Endothelial cell of umbilical vein (primary cell): ENCODE measurements around the gene KDM3A. TPM values are rescaled to one million over a fixed set of nuclear protein-coding genes. Genes with fewer than 3 reads are reported as not detected.

Experiments used
- BruUV-seq: library from RNA; stranded (reverse); fragments of 400-500 nt; replicated peaks from 2 replicates; lab custom pipeline; 2021; lab: Mats Ljungman, UMichigan
- CTCF ChIA-PET: fragments of 300-600, 350-600 bp; sonication (Branson Sonifier 250); formaldehyde crosslinking; loops from one replicate; lab custom pipeline; 2021; ENCODE audit warnings: antibody characterized with exemption, inconsistent platforms; lab: Charles Lee
- POLR2A ChIA-PET: fragments of 300-600, 350-600 bp; sonication (Branson Sonifier 250); formaldehyde crosslinking; loops from one replicate; lab custom pipeline; 2021; ENCODE audit warnings: antibody characterized with exemption, inconsistent platforms; lab: Charles Lee
- DNase-seq: peaks from one replicate; pipeline ENCODE4 v3.0.0-alpha.2; 2011; ENCODE audit warnings: low read depth, low spot score
- FAIRE-seq: peaks from 2 replicates; lab custom pipeline; 2011; peaks lifted over from hg19 to GRCh38; lab: Jason Lieb, UNC
- H2AFZ ChIP-seq: 2 replicates; pipeline ENCODE4 v1.6.0; 2012; ENCODE audit warnings: low read depth, low read length, control low read depth, inconsistent platforms
- H3K27ac ChIP-seq: 2 replicates; pipeline ENCODE4 v1.5.1; 2011; ENCODE audit warnings: low read depth, mild to moderate bottlenecking, control low read depth, low read length, moderate library complexity; ENCODE audit not compliant: insufficient read depth
- H3K27me3 ChIP-seq, 2 experiments: 2 replicates each; pipeline versions ENCODE4 v1.6.0 to v1.6.1; 2011; ENCODE audit warnings: low read length in 2 of 2, mixed read lengths in 1 of 2; ENCODE audit not compliant: control insufficient read depth in 2 of 2, insufficient read depth in 2 of 2
- H3K36me3 ChIP-seq, 2 experiments: 2 replicates in 1 of 2; 3 replicates in 1 of 2; pipeline ENCODE4 v1.5.1; 2011; ENCODE audit warnings: low read length in 2 of 2, mild to moderate bottlenecking in 1 of 2, moderate library complexity in 1 of 2; ENCODE audit not compliant: control insufficient read depth in 2 of 2, insufficient read depth in 2 of 2; ENCODE audit errors: extremely low read depth in 1 of 2
- H3K4me1 ChIP-seq: 3 replicates; pipeline ENCODE4 v1.5.1; 2011; ENCODE audit warnings: mild to moderate bottlenecking, low read length; ENCODE audit not compliant: control insufficient read depth, insufficient read depth; ENCODE audit errors: extremely low read depth
- H3K4me2 ChIP-seq: 2 replicates; pipeline ENCODE4 v1.6.1; 2011; ENCODE audit warnings: low read length, control low read depth, mixed read lengths; ENCODE audit not compliant: insufficient read depth
- H3K4me3 ChIP-seq, 3 experiments: fragments of 200-600 bp in 1 of 3; sonication (generic), shearing (Covaris generic) in 1 of 3; replicated peaks in 1 of 3; 2 replicates each; pipeline ENCODE4 v1.5.1; 2011 to 2016; ENCODE audit warnings: control low read depth in 3 of 3, low read length in 3 of 3, mild to moderate bottlenecking in 2 of 3, inconsistent platforms in 1 of 3, low read depth in 1 of 3, moderate library complexity in 1 of 3; ENCODE audit not compliant: insufficient read depth in 1 of 3
- H3K79me2 ChIP-seq: 2 replicates; pipeline ENCODE4 v1.6.0; 2012; ENCODE audit warnings: low read length, inconsistent platforms; ENCODE audit not compliant: control insufficient read depth, insufficient read depth
- H3K9ac ChIP-seq: replicated peaks from 2 replicates; pipeline ENCODE3; 2011; ENCODE audit warnings: low read length, control low read depth; ENCODE audit not compliant: insufficient read depth; ENCODE audit errors: extremely low read depth
- H3K9me1 ChIP-seq: replicated peaks from 3 replicates; pipeline ENCODE4 v1.6.0; 2011; ENCODE audit warnings: mild to moderate bottlenecking, low read length; ENCODE audit not compliant: control insufficient read depth, insufficient read depth; ENCODE audit errors: extremely low read depth
- H3K9me3 ChIP-seq: replicated peaks from 2 replicates; pipeline ENCODE4 v1.5.1; 2012; ENCODE audit warnings: low read length, inconsistent platforms; ENCODE audit not compliant: control insufficient read depth, insufficient read depth
- H4K20me1 ChIP-seq: replicated peaks from 2 replicates; pipeline ENCODE3; 2011; ENCODE audit warnings: mild to moderate bottlenecking, low read length; ENCODE audit not compliant: control insufficient read depth, insufficient read depth; ENCODE audit errors: extremely low read depth
- EZH2 ChIP-seq: IDR thresholded peaks from 2 replicates; pipeline ENCODE4 v1.6.1; 2012; ENCODE audit warnings: borderline replicate concordance, low read depth, mild to moderate bottlenecking, moderate library complexity, low read length, inconsistent platforms; ENCODE audit not compliant: severe bottlenecking
- FOS ChIP-seq: IDR thresholded peaks from 2 replicates; pipeline ENCODE4 v1.6.1; 2011; ENCODE audit warnings: mild to moderate bottlenecking, low read length, moderate library complexity, borderline replicate concordance; ENCODE audit not compliant: insufficient read depth
- GATA2 ChIP-seq: IDR thresholded peaks from 2 replicates; pipeline ENCODE4 v1.7.0; 2011; ENCODE audit warnings: low read depth, mild to moderate bottlenecking, moderate library complexity, mixed read lengths, low read length; ENCODE audit not compliant: insufficient read length, insufficient read depth
- JUN ChIP-seq: IDR thresholded peaks from 2 replicates; pipeline ENCODE4 v1.6.1; 2011; ENCODE audit warnings: borderline replicate concordance, low read depth; ENCODE audit not compliant: insufficient read length, insufficient read depth
- MAX ChIP-seq: IDR thresholded peaks from 2 replicates; pipeline ENCODE4 v1.6.1; 2011; ENCODE audit not compliant: insufficient read depth, insufficient read length
- MYC ChIP-seq: IDR thresholded peaks from one replicate; pipeline ENCODE4 v1.6.1; 2011; ENCODE audit warnings: mild to moderate bottlenecking, low read depth, low read length
- POLR2A ChIP-seq: IDR thresholded peaks from 2 replicates; pipeline ENCODE4 v1.6.1; 2012; ENCODE audit warnings: low read depth, mild to moderate bottlenecking, control low read depth, low read length
- POLR2AphosphoS5 ChIP-seq: IDR thresholded peaks from 2 replicates; pipeline ENCODE4 v1.6.1; 2012; ENCODE audit warnings: low read depth, mild to moderate bottlenecking, control low read depth, low read length, moderate library complexity; ENCODE audit not compliant: insufficient read depth
- dilution Hi-C: fragments of 300-500 bp; cut with MboI; formaldehyde crosslinking; loops from one replicate; pipeline ENCODE4 v1.15.0; 2019; ENCODE audit warnings: low sequenced_read_pairs; ENCODE audit not compliant: extremely low pct_ligation_motif_present
- intact Hi-C: fragments of 100-400 bp; cut with micrococcal nuclease; formaldehyde crosslinking; loops from one replicate; pipeline ENCODE4 v1.10.0; 2022
- polyA plus RNA-seq, 4 experiments: library from polyadenylated mRNA; depleted of rRNA in 3 of 4; stranded (reverse) in 3 of 4; unstranded in 1 of 4; fragments of >200 nt; gene quantifications; 2 replicates each; pipeline versions ENCODE4 v1.2.1 to v1.2.3, GENCODE V29; 2011 to 2012; ENCODE audit warnings: missing spikeins in 1 of 4
- total RNA-seq: library from RNA; stranded (reverse); gene quantifications from 2 replicates; pipeline ENCODE4 v1.2.3, GENCODE V29; 2021
- TF ChIP-seq, protein P1 (sequence below), 2 donors: IDR thresholded peaks; 1 replicate in 1 of 2; 2 replicates in 1 of 2; pipeline ENCODE4 v1.5.1; 2011; ENCODE audit warnings: low read length in 2 of 2, mild to moderate bottlenecking in 2 of 2, moderate library complexity in 2 of 2, control low read depth in 1 of 2, inconsistent platforms in 1 of 2, low read depth in 1 of 2; ENCODE audit not compliant: insufficient read depth in 1 of 2; ENCODE audit errors: extremely low read depth in 1 of 2

The KDM3A gene
- total and polyA plus RNA-seq, 2 donors (not counting 3 experiments of a cell fraction or from before 2014, with no cell fraction given) = 13.5 to 29.5 TPM

DNA sequence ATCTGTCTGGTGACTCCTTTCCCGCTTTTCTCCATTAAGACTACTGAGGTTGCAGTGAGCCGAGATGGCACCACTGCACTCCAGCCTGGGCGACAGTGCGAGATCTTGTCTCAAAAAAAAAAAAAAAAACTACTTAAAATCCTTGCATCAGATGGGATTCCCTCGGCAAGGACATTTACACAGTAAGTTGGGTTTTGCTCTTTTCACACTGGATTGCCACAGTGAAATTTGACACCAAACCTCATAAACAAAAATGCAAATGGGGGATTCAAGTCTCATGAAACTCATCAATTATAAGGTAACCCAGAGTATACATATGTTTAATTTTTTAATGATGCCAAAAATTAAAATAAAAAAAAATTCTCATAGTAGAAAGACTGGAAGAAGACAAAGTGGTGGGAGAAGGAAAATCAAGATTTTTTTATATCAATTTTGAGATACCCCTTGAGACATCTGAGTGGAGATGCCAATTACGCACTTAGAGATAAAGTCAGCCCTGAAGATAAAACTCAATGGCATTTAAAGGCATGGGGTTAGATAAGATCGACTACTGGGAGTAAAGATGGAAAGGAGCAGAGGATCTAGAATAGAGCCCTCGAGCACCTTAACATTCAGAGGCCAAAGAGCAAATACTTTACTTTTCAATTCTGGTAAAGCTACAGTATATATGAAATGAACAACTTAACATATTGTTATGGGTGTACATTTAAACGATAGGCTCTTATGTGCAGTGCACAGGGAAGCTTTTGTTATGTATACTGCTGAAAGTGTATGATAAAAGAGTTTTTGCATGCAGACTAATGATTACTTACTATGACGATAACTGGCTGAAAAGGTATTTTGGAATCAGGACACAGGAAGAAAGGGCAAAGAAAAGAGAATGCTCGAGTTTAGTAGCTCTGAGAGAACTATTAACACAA, 84.5 kb downstream of the KDM3A start:
- Histone ChIP-seq H2AFZ (no peak overlapping the region), H3K79me2 (no peaks in the 10 kb centered on the region), H4K20me1 (no peaks in the 10 kb centered on the region), H3K4me3 (no peak overlapping the region), H3K36me3 (peaks cover 4 to 9% of the 10 kb centered on the region in 2 experiments), H3K27me3 (no peaks in the 10 kb centered on the region), H3K27ac (no peak overlapping the region), H3K9me3 (no peaks in the 10 kb centered on the region), H3K4me1 (no peaks in the 10 kb centered on the region), H3K9me1 (no peaks in the 10 kb centered on the region), H3K9ac (no peak overlapping the region), H3K4me2 (no peak overlapping the region)
- ChIA-PET POLR2A (interaction anchor here (0.6 kb wide), 1 partner anchor 10 kb away, joined by 3 read pairs; no protein-coding TSS in a partner anchor), CTCF (no interaction called here)
- no peak for FAIRE-seq
- DNase-seq = no peak
- TF ChIP-seq MYC (no peak), POLR2AphosphoS5 (no peak), EZH2 (no peak), FOS (no peak), GATA2 (no peak), JUN (no peak), MAX (no peak), POLR2A (no peak)
- TF ChIP-seq, protein P1, sequence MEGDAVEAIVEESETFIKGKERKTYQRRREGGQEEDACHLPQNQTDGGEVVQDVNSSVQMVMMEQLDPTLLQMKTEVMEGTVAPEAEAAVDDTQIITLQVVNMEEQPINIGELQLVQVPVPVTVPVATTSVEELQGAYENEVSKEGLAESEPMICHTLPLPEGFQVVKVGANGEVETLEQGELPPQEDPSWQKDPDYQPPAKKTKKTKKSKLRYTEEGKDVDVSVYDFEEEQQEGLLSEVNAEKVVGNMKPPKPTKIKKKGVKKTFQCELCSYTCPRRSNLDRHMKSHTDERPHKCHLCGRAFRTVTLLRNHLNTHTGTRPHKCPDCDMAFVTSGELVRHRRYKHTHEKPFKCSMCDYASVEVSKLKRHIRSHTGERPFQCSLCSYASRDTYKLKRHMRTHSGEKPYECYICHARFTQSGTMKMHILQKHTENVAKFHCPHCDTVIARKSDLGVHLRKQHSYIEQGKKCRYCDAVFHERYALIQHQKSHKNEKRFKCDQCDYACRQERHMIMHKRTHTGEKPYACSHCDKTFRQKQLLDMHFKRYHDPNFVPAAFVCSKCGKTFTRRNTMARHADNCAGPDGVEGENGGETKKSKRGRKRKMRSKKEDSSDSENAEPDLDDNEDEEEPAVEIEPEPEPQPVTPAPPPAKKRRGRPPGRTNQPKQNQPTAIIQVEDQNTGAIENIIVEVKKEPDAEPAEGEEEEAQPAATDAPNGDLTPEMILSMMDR (IDR thresholded peaks at IDR 0.05; ENCODE audit: extremely low read depth in 1 of 2, insufficient read depth in 1 of 2, low read depth in 1 of 2, low read length in 2 of 2) = no peak
- intact Hi-C loops (no loop called here), dilution Hi-C loops (no loop called here)
- BruUV-seq = no TSS peak
